NCI-H1092 treated with DMSO at 0.1 percent for 48 hours (cell line): ENCODE data around the gene VWA7.

Experiments used
- DNase-seq: peaks from one replicate; lab custom pipeline; 2025; lab: John Stamatoyannopoulos, UW

VWA7 gene

GRCh38 chr6:31778999-31779885 is 2.1 kb upstream of the VWA7 start:
- DNase-seq: no peak

- no peak for DNase-seq
Measured at GRCh38 chr6:31778193-31778592, 1.1 kb upstream of the VWA7 start.

- DNase-seq: no peak
Measured at GRCh38 chr6:31777667-31778050, 531 bp upstream of the VWA7 start.

GRCh38 chr6:31776485-31776988 is 591 bp downstream of the VWA7 start:
- no peak for DNase-seq

- DNase-seq: no peak
Measured at GRCh38 chr6:31775633-31776484, 1.3 kb downstream of the VWA7 start.

- DNase-seq: no peak
Measured at GRCh38 chr6:31775184-31775583, 1.9 kb downstream of the VWA7 start.

GRCh38 chr6:31771992-31772358 is 5.2 kb downstream of the VWA7 start:
- DNase-seq: no peak

GRCh38 chr6:31770860-31771259 is 6.3 kb downstream of the VWA7 start:
- no peak for DNase-seq

- DNase-seq: no peak
Measured at GRCh38 chr6:31769684-31770371, 7.3 kb downstream of the VWA7 start.

- DNase-seq: no peak
Measured at GRCh38 chr6:31768363-31769257, 8.5 kb downstream of the VWA7 start.

- no peak for DNase-seq
Measured at GRCh38 chr6:31767096-31767645, 10.0 kb downstream of the VWA7 start.

- DNase-seq: no peak
Measured at GRCh38 chr6:31765910-31766794, 11.0 kb downstream of the VWA7 start.

- no peak for DNase-seq
Measured at GRCh38 chr6:31765559-31765909, 11.6 kb downstream of the VWA7 start.

GRCh38 chr6:31764198-31764597 is 12.9 kb downstream of the VWA7 start:
- no peak for DNase-seq

GRCh38 chr6:31763619-31763940 is 13.5 kb downstream of the VWA7 start:
- DNase-seq: no peak

- no peak for DNase-seq
Measured at GRCh38 chr6:31762878-31763618, 14.1 kb downstream of the VWA7 start.

GRCh38 chr6:31762356-31762755 is 14.8 kb downstream of the VWA7 start, which contains the start of gene SAPCD1:
Gene SAPCD1, plus strand, starts transcription at chr6:31762656. Its CDS starts 399 bp downstream, at chr6:31763055.
- DNase-seq: no peak

- no peak for DNase-seq
Measured at GRCh38 chr6:31761343-31761742, 15.8 kb downstream of the VWA7 start.

GRCh38 chr6:31760790-31761189 is 16.3 kb downstream of the VWA7 start:
- DNase-seq: no peak
